Pancreas (tissue), 10 donors: ENCODE results near the gene RBM24. TPM values are rescaled to one million over a fixed set of nuclear protein-coding genes. Genes with fewer than 3 reads are reported as not detected.

ENCODE experiments used
- ATAC-seq, 4 donors: fragments of 200-7000 bp; cut with Tn5 transposase; one replicate each; pipeline versions ENCODE4 v1.8.0 to v1.9.1; 2020; ENCODE audit warnings: mild to moderate bottlenecking in 4 of 4, moderate library complexity in 4 of 4
- DNase-seq, 6 donors: peaks; one replicate each; pipeline ENCODE4 v3.0.0-alpha.2; 2020
- FAIRE-seq: peaks from 2 replicates; lab custom pipeline; 2012; peaks lifted over from hg19 to GRCh38; lab: Jason Lieb, UNC
- H3K27ac ChIP-seq, 4 donors: fragments of 200-600 bp; sonication (generic); 1 replicate in 3 of 4; 2 replicates in 1 of 4; pipeline versions ENCODE4 v1.5.0 to v1.8.0; 2020
- H3K27me3 ChIP-seq, 4 donors: fragments of 200-600 bp; one replicate each; pipeline ENCODE4 v1.8.0; 2021
- H3K36me3 ChIP-seq, 3 donors: fragments of 200-600 bp; sonication (generic) in 1 of 3; one replicate each; pipeline versions ENCODE4 v1.5.0 to v1.8.0; 2020 to 2021
- H3K4me1 ChIP-seq, 3 donors: fragments of 200-600 bp; one replicate each; pipeline ENCODE4 v1.8.0; 2021
- H3K4me3 ChIP-seq, 4 donors: fragments of 200-600 bp; sonication (generic) in 2 of 4; one replicate each; pipeline versions ENCODE4 v1.5.0 to v1.8.0; 2020 to 2021
- H3K9me3 ChIP-seq, 4 donors: fragments of 200-600 bp; one replicate each; pipeline ENCODE4 v1.8.0; 2021
- CTCF ChIP-seq, 4 donors: fragments of 200-600 bp; sonication (generic) in 3 of 4; IDR thresholded peaks; one replicate each; pipeline versions ENCODE4 v1.5.0 to v1.8.0; 2021; ENCODE audit warnings: antibody characterized with exemption in 4 of 4
- WGBS, 2 donors: extraction: QIAGEN DNeasy Blood & Tissue Kit; methylation state at CpG; one replicate each; pipeline ENCODE4 v1.1.7; 2013; 5-methylcytosine and 5-hydroxymethylcytosine counted together
- intact Hi-C, 3 donors: fragments of 100-400 bp; cut with DNase I; formaldehyde crosslinking; loops; one replicate each; pipeline versions ENCODE4 v1.11.1 to v1.14.2; 2022
- polyA plus RNA-seq, 2 donors: library from polyadenylated mRNA; stranded (reverse); fragments of 200-250 nt; gene quantifications; one replicate each; pipeline ENCODE4 v1.2.3, GENCODE V29; 2013
- total RNA-seq, 6 donors: library from RNA; stranded (reverse); fragmentation: NEBNext Ultra II Directional in 4 of 6; extraction: Animal tissue kit (Norgen Biotek cat#: 25700) in 4 of 6; gene quantifications; one replicate each; pipeline versions ENCODE4 v1.2.1 to v1.2.4, GENCODE V29; 2021 to 2023
- donor health status: healthy with polysubstance abuse.
- donor health status: DM: no; HTN: no; CAD: no; lungs with moderate emphysema.
- donor health status: DM: no; HTN: no; CAD: no.
- donor health status: control.
- donor health status: control.
- donor health status: Bipolar disorder and iron deficiency.
- donor health status: DM: yes; HTN: yes; CAD: no.
- donor health status: DM: no; HTN: no; CAD: no.
- donor health status: DM: no; HTN: no; CAD: no.
- donor health status: DM: yes; HTN: yes; CAD: no.

The RBM24 gene
- total and polyA plus RNA-seq, 8 donors, result 0.06 to 0.45 (median 0.12) TPM; not detected in 2

- peak in 4 of 6 donors; percentile 11 to 68 (median 42) for DNase-seq
- TF ChIP-seq CTCF (IDR thresholded peaks at IDR 0.05), result no peak
These were observed 628 bp downstream of the RBM24 start for GRCh38 chr6:17281497-17282481.

GRCh38 chr6:17283074-17283473, 1.9 kb downstream of the RBM24 start:
- no peaks in the 10 kb centered on the region for H3K9me3 ChIP-seq
- peaks cover 0 to 4% (median 3%) of the 10 kb centered on the region in 4 donors for H3K27me3 ChIP-seq
- no peak overlapping the region for H3K27ac ChIP-seq
- DNase-seq (no peak), FAIRE-seq (no peak), ATAC-seq (no peak)
- WGBS, 2 donors, result 92 to 95% methylated on average over 4 of the region's 4 CpGs
- peaks cover 0 to 3% (median 0%) of the 10 kb centered on the region in 3 donors for H3K4me1 ChIP-seq
- intact Hi-C loops, result no loop called here
- TF ChIP-seq CTCF (IDR thresholded peaks at IDR 0.05), result no peak
- H3K4me3 ChIP-seq, result no peak overlapping the region
- H3K36me3 ChIP-seq, result no peaks in the 10 kb centered on the region

More at GRCh38 chr6:17281497-17282481, 628 bp downstream of the RBM24 start:
- H3K4me1 ChIP-seq, result peaks cover 0 to 3% (median 0%) of the 10 kb centered on the region in 3 donors
- intact Hi-C loops, result no loop called here
- peaks cover 0 to 4% (median 3%) of the 10 kb centered on the region in 4 donors for H3K27me3 ChIP-seq
- WGBS, 2 donors, result 4 to 6% methylated on average over 69 to 77 of the region's 77 CpGs
- peak overlapping the region; percentile 33 to 53 (median 49) for H3K4me3 ChIP-seq
- H3K9me3 ChIP-seq, result no peaks in the 10 kb centered on the region
- H3K36me3 ChIP-seq, result no peaks in the 10 kb centered on the region
- no peak overlapping the region for H3K27ac ChIP-seq
- ATAC-seq, result peak; percentile 35 to 61 (median 44)
- no peak for FAIRE-seq

GRCh38 chr6:17289630-17290061, 8.5 kb downstream of the RBM24 start:
- no peak for FAIRE-seq
- peak; percentile 80 to 93 (median 82) for ATAC-seq

GRCh38 chr6:17291778-17292177, 10.6 kb downstream of the RBM24 start:
- no peak for DNase-seq
- no peaks in the 10 kb centered on the region for H3K36me3 ChIP-seq
- no peak for FAIRE-seq
- 76 to 82% methylated on average over 17 of the region's 17 CpGs for WGBS, 2 donors
- no peak overlapping the region for H3K27ac ChIP-seq
- no peaks in the 10 kb centered on the region for H3K27me3 ChIP-seq
- no peaks in the 10 kb centered on the region for H3K9me3 ChIP-seq
- no peak for ATAC-seq
- intact Hi-C loops, result no loop called here
- peaks cover 0 to 4% (median 0%) of the 10 kb centered on the region in 3 donors for H3K4me1 ChIP-seq
- no peak for TF ChIP-seq CTCF (IDR thresholded peaks at IDR 0.05)
- no peak overlapping the region for H3K4me3 ChIP-seq

More at GRCh38 chr6:17289630-17290061, 8.5 kb downstream of the RBM24 start:
- WGBS, 2 donors, result 17 to 20% methylated on average over 13 of the region's 13 CpGs
- intact Hi-C loops, result no loop called here
- Histone ChIP-seq H3K27me3 (peaks cover 0 to 3% (median 0%) of the 10 kb centered on the region in 4 donors), H3K4me3 (no peak overlapping the region), H3K36me3 (no peaks in the 10 kb centered on the region), H3K9me3 (no peaks in the 10 kb centered on the region), H3K27ac (no peak overlapping the region), H3K4me1 (peaks cover 0 to 4% (median 0%) of the 10 kb centered on the region in 3 donors)
- peak in 3 of 6 donors; percentile 18 to 49 (median 26) for DNase-seq
- TF ChIP-seq CTCF (IDR thresholded peaks at IDR 0.05), result no peak
